HG03280 (cell line): ENCODE results near the gene SULT1A2.
"Not testable (repeated sequence)": the region's sequence is repeated elsewhere in the genome, so short reads cannot be mapped to it uniquely, and the experiment has no call there.

ENCODE experiments used
- ATAC-seq: cut with Tn5 transposase; IDR thresholded peaks from one replicate; pipeline ENCODE4 v1.9.1; 2021; ENCODE audit warnings: mild to moderate bottlenecking, moderate library complexity; ENCODE audit not compliant: unreplicated experiment

SULT1A2 gene

GRCh38 chr16:28596840-28597691 is at the start of gene SULT1A2:
SULT1A2 (minus strand) TSS chr16:28597050; CDS start chr16:28595930, 1,120 bp downstream.
- ATAC-seq: no peak

GRCh38 chr16:28639959-28640358 is 43.1 kb upstream of the SULT1A2 start:
- ATAC-seq: not testable (repeated sequence)

- not testable (repeated sequence) for ATAC-seq
Observed at GRCh38 chr16:28638359-28638758, 41.5 kb upstream of the SULT1A2 start.

GRCh38 chr16:28637765-28638164 is 40.9 kb upstream of the SULT1A2 start, which contains the start of gene NPIPB8:
NPIPB8 (plus strand) TSS chr16:28638065; CDS start chr16:28638361, 296 bp downstream.
- not testable (repeated sequence) for ATAC-seq

GRCh38 chr16:28636093-28636823 is 39.4 kb upstream of the SULT1A2 start:
- ATAC-seq: not testable (repeated sequence)

- ATAC-seq: not testable (repeated sequence)
Observed at GRCh38 chr16:28630905-28631304, 34.1 kb upstream of the SULT1A2 start.

- no peak for ATAC-seq
Observed at GRCh38 chr16:28623172-28623711, 26.4 kb upstream of the SULT1A2 start.

- ATAC-seq: not testable (repeated sequence)
Observed at GRCh38 chr16:28622532-28623171, 25.8 kb upstream of the SULT1A2 start.

- ATAC-seq: no peak
Observed at GRCh38 chr16:28621481-28622155, 24.8 kb upstream of the SULT1A2 start.

- not testable (repeated sequence) for ATAC-seq
Observed at GRCh38 chr16:28620316-28620715, 23.5 kb upstream of the SULT1A2 start.

GRCh38 chr16:28617874-28618273 is 21.0 kb upstream of the SULT1A2 start:
- ATAC-seq: no peak

- ATAC-seq: no peak
Observed at GRCh38 chr16:28616636-28617035, 19.8 kb upstream of the SULT1A2 start.

GRCh38 chr16:28616224-28616577 is 19.4 kb upstream of the SULT1A2 start:
- ATAC-seq: not testable (repeated sequence)

GRCh38 chr16:28615486-28616223 is 18.8 kb upstream of the SULT1A2 start:
- ATAC-seq: not testable (repeated sequence)

- not testable (repeated sequence) for ATAC-seq
Observed at GRCh38 chr16:28614561-28614960, 17.7 kb upstream of the SULT1A2 start.

GRCh38 chr16:28613912-28614311 is 17.1 kb upstream of the SULT1A2 start:
- not testable (repeated sequence) for ATAC-seq

- ATAC-seq: peak; percentile 55
Observed at GRCh38 chr16:28612359-28613280, 15.8 kb upstream of the SULT1A2 start.

GRCh38 chr16:28610595-28611191 is 13.8 kb upstream of the SULT1A2 start:
- no peak for ATAC-seq
